ENCODE results near the gene CYB561D1. TPM values are rescaled to one million over a fixed set of nuclear protein-coding genes. Genes with fewer than 3 reads are reported as not detected.
A peak's percentile ranks its signal among the peaks of the same experiment; 100 is the strongest.

Gene CYB561D1
- total RNA-seq, 3 donors from 2014 or later, result 6.6 to 9.1 (median 8.2) TPM

GRCh38 chr1:109479901-109480300 is 14.0 kb upstream of the CYB561D1 start:
- Histone ChIP-seq H3K4me1 (peaks cover 0 to 5% of the 10 kb centered on the region in 2 donors), H3K36me3 (no peaks in the 10 kb centered on the region), H3K9me3 (no peaks in the 10 kb centered on the region), H3K27ac (no peak overlapping the region), H3K4me3 (no peak overlapping the region), H3K27me3 (no peaks in the 10 kb centered on the region)
- intact Hi-C loops (cut with DNase I; ENCODE audit: low total_unique reads), result no loop called here
- no peak for DNase-seq (ENCODE audit: low spot score in 2 of 2)
- TF ChIP-seq POLR2AphosphoS5 (IDR thresholded peaks at IDR 0.05) (no peak), POLR2A (IDR thresholded peaks at IDR 0.05) (no peak)
- TF ChIP-seq, protein P1, sequence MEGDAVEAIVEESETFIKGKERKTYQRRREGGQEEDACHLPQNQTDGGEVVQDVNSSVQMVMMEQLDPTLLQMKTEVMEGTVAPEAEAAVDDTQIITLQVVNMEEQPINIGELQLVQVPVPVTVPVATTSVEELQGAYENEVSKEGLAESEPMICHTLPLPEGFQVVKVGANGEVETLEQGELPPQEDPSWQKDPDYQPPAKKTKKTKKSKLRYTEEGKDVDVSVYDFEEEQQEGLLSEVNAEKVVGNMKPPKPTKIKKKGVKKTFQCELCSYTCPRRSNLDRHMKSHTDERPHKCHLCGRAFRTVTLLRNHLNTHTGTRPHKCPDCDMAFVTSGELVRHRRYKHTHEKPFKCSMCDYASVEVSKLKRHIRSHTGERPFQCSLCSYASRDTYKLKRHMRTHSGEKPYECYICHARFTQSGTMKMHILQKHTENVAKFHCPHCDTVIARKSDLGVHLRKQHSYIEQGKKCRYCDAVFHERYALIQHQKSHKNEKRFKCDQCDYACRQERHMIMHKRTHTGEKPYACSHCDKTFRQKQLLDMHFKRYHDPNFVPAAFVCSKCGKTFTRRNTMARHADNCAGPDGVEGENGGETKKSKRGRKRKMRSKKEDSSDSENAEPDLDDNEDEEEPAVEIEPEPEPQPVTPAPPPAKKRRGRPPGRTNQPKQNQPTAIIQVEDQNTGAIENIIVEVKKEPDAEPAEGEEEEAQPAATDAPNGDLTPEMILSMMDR (IDR thresholded peaks at IDR 0.05), result no peak

DNA sequence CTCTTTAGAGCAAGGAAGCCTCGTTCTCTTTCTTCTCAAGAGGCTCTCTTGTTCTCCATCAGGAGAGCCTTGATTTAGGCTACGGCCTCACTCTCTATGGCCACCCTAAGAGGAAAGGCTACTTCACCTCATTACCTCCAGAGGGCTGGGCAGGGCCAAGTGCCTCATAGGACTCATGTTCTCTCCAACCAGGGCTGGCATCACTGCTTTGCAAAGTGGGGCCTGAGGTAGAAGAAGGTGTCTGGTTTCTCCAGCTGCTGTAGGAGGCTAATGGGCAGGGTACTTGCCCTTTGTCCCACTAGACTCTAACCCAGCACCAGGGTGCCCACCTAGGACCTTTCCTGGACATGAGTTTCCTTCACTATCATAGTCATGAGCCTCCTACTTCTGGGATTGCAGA is 12.2 kb upstream of the CYB561D1 start:
- intact Hi-C loops (cut with DNase I; ENCODE audit: low total_unique reads), result no loop called here
- DNase-seq (ENCODE audit: low spot score in 2 of 2), result no peak

DNA sequence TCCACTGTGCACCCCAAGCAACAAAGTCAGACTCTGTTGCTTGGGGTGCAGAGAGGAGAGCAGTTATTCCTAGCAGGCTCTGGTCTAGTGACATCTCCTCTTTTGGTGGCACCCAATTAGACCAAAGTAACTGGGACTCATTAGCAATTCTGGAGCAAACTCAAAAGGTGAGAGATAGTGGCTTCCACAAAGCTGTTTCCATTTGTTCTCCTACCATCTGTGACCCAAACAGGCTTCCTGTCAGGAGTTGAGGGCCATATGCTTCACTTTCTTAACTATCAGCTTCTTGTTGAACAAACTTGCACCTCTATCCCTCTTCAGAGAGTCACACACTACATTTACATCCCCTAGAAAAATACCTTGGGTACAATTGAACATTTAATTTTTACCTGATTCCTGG is 11.7 kb upstream of the CYB561D1 start:
- Histone ChIP-seq H3K4me3 (no peak overlapping the region), H3K4me1 (peaks cover 0 to 8% of the 10 kb centered on the region in 2 donors), H3K36me3 (no peaks in the 10 kb centered on the region), H3K27ac (no peak overlapping the region), H3K9me3 (no peaks in the 10 kb centered on the region), H3K27me3 (no peaks in the 10 kb centered on the region)
- intact Hi-C loops (cut with DNase I; ENCODE audit: low total_unique reads), result no loop called here
- TF ChIP-seq POLR2A (IDR thresholded peaks at IDR 0.05) (no peak), POLR2AphosphoS5 (IDR thresholded peaks at IDR 0.05) (no peak)
- TF ChIP-seq, protein P1 (IDR thresholded peaks at IDR 0.05), result no peak
- DNase-seq (ENCODE audit: low spot score in 2 of 2), result no peak

More for the DNA sequence above, 12.2 kb upstream of the CYB561D1 start:
- no peak overlapping the region for H3K4me3 ChIP-seq
- TF ChIP-seq, protein P1 (IDR thresholded peaks at IDR 0.05), result no peak
- TF ChIP-seq POLR2AphosphoS5 (IDR thresholded peaks at IDR 0.05), result no peak
- no peak for TF ChIP-seq POLR2A (IDR thresholded peaks at IDR 0.05)
- no peaks in the 10 kb centered on the region for H3K27me3 ChIP-seq
- H3K4me1 ChIP-seq, result peaks cover 0 to 8% of the 10 kb centered on the region in 2 donors
- no peaks in the 10 kb centered on the region for H3K36me3 ChIP-seq
- H3K9me3 ChIP-seq, result no peaks in the 10 kb centered on the region
- no peak overlapping the region for H3K27ac ChIP-seq

DNA sequence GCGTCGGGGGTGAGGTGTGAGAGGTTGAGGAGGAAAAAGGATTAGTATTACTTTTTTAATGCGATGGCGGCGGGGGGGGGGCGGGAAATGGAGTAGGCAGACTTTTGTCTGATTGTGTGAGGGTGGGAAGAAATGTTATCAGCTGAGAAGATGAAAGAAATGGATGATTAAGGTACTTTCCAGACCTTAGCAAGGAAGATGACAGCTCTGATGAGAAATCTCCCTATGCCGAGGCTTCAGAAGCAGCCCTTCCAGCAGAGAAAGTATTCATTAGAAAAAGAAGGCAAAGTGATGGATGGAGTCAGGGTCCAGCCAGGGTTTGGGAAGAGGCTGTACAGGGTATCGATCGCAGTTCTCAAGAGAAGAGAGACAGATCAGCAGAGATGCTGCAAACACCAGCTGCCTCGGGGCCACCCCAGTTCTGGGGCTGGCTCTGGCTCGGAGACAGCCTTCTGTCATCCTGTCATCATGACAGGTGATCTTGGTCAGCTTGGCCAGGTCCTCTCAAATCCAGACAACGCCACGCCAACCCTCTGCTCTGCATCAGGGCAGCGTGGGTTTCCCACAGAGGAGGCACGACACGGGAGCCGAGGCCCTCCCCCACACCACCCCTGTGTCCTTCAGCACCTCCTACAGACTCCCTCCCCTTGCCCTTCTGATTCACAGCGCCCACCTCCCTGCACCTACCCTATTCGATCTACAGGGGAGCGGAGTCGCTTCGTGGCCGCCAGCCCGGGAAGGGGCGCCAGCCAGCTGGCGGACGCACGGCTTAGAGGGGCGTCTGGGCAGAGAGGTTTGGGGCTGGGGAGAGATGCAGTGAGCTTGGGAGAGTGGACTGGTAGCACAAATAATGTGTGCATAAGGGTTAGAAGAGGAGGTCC is 10.9 kb upstream of the CYB561D1 start:
- H3K36me3 ChIP-seq, result no peaks in the 10 kb centered on the region
- no peaks in the 10 kb centered on the region for H3K27me3 ChIP-seq
- intact Hi-C loops (cut with DNase I; ENCODE audit: low total_unique reads), result no loop called here
- H3K27ac ChIP-seq, result peak overlapping the region in 1 of 2 donors; percentile 43
- no peaks in the 10 kb centered on the region for H3K9me3 ChIP-seq
- no peak for DNase-seq (ENCODE audit: low spot score in 2 of 2)
- peaks cover 0 to 8% of the 10 kb centered on the region in 2 donors for H3K4me1 ChIP-seq
- TF ChIP-seq POLR2AphosphoS5 (IDR thresholded peaks at IDR 0.05) (no peak), POLR2A (IDR thresholded peaks at IDR 0.05) (no peak)
- TF ChIP-seq, protein P1 (IDR thresholded peaks at IDR 0.05), result no peak
- peak overlapping the region; percentile 69 to 88 (median 70) for H3K4me3 ChIP-seq

Data from breast epithelium (tissue), 4 donors.